GM12801 (cell line): ENCODE data around the gene SLC37A4.

ENCODE experiments used
- CTCF ChIP-seq: IDR thresholded peaks from one replicate; pipeline ENCODE4 v1.5.1; 2011; ENCODE audit warnings: control low read depth; ENCODE audit not compliant: insufficient read length; ENCODE audit errors: extremely low read depth

The SLC37A4 gene

DNA sequence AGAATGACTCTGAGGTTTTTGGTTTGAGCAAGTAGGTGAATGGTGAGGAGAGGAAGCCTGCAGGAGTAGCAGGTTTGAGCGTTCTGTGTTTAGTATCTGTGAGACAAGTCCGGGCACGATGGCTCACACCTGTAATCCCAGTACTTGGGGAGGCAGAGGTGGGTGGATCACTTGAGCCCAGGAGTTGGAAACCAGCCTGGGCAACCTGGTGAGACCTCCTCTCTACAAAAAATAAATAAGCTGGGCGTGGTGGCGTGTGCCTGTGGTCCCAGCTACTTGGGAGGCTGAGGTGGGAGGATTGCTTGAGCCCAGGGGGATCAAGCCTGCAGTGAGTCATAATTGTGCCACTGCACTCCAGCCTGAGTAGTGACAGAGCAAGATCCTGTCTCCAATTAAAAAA is 42.4 kb downstream of the SLC37A4 start:
- no peak for TF ChIP-seq CTCF

- TF ChIP-seq CTCF: no peak
These were observed 45.9 kb downstream of the SLC37A4 start for GRCh38 chr11:118984825-118985224.

- TF ChIP-seq CTCF: no peak
These were observed 50.3 kb downstream of the SLC37A4 start for GRCh38 chr11:118980191-118980881.

DNA sequence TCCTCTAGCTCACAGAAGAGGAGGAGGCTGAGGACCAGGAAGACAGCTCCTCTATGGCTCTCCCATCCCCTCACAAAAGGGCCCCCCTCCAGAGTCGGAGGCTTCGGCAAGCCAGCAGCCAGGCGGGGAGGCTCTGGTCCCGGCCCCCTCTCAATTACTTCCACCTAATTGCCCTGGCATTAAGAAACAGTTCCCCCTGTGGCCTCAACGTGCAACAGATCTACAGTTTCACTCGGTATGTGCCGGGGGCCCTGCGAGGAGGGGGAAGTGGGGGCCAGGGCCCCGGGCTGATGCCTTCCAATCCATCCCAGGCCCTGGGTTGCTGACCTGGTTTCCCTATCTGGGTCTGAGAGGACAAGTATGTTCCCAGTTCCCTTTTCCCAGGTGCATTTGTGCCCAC is 51.2 kb downstream of the SLC37A4 start:
- no peak for TF ChIP-seq CTCF

DNA sequence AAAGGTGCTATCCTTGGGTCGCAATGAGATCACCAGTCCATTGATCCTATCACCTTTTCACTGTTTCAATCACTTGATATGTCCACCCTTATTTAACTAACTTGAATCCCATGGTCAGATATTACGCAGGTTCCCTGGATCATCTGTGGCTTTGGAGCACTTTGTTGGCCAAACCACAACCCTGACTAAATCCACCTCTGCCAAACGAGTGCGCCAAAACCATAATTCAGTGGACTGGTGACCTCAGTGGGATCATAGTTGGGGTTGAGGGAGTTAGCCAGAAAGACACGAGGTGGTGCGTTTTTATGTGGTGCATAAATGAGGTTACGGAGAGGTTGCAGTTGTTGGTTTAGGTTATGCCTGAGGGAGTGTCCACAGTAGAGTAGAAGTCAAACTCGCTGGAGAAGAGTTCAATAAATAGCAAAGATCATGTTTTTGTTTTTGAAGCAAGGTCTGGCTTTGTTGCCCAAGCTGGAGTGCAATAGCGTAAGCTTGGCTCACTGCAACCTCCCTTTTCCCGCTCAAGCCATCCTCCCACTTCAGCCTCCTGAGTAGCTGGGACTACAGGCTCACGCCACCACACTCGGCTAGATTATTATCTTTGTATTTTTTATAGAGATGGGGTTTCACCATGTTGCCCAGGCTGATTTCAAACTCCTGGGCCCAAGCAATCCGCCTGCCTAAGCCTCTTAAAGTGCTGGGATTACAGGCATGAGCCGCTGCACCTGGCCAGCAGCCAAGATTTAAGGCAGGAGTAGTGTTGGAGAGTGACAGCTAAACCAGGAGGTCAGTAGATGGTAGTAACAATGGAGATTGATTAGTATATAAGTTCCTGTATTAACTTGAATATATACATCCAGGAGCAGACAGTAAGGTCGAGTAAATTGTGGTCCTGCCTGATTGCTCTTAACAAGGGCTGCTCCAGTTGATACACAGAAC is 54.6 kb downstream of the SLC37A4 start:
- TF ChIP-seq CTCF: no peak
